ENCODE measurements around the gene C1S. TPM values are rescaled to one million over a fixed set of nuclear protein-coding genes. Genes with fewer than 3 reads are reported as not detected.

The C1S gene
- total and polyA plus RNA-seq, 2 experiments from 2014 or later, result 4.9 to 9.7 TPM

- TF ChIP-seq ZNF462 (CRISPR knock-in tag; IDR thresholded peaks at IDR 0.05) (no peak), ETS1 (IDR thresholded peaks at IDR 0.05) (no peak)
Observed at GRCh38 chr12:7114008-7114407, 53.5 kb downstream of the C1S start (continued).

DNA sequence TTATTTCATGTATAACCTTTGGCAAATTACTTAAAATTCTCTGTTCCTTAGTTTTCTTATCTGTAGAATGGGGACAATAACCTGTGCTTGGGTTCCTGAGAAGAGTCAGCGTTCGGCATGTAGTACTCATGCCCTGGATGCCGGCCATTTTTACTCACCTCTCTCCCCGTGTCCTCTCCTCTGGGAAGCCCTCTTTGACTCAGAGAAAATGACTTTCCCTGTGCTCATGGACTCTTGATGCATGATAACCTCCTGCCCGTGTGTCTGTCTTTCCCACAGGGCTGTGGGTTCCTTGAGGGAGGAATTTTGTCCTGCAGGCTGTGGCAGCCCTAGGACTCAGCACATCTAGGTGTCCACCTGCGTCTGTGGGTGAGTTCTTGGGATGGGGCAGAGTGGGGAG lies 54.3 kb downstream of the C1S start:
- H3K27ac Mint-ChIP-seq, result no peak overlapping the region
- H3K79me2 ChIP-seq (replicated peaks; ENCODE audit: insufficient read depth), result no peaks in the 10 kb centered on the region
- H3F3A ChIP-seq (replicated peaks; ENCODE audit: low read depth), result no peaks in the 10 kb centered on the region
- H3K4me3 ChIP-seq, result no peak overlapping the region
- DNase-seq (ENCODE audit: low spot score) (no peak), ATAC-seq (no peak)
- H3K27me3 ChIP-seq (ENCODE audit: insufficient read depth), result no peaks in the 10 kb centered on the region
- no peak overlapping the region for H3K4me2 ChIP-seq
- no peaks in the 10 kb centered on the region for H3K9me2 ChIP-seq (ENCODE audit: insufficient read depth)
- no peaks in the 10 kb centered on the region; the same call in 1 of the 2 replicates for H3K4me1 ChIP-seq (ENCODE audit: insufficient read depth)
- no peak overlapping the region for H2AFZ ChIP-seq
- peaks cover 4% of the 10 kb centered on the region; the same call in 1 of the 3 replicates for H3K4me1 Mint-ChIP-seq
- no peaks in the 10 kb centered on the region for H3K9me3 Mint-ChIP-seq
- no peak overlapping the region for H3K4me3 Mint-ChIP-seq
- H3K27ac ChIP-seq (ENCODE audit: low read depth), result no peak overlapping the region
- H3K36me3 Mint-ChIP-seq (ENCODE audit: low read depth), result no peaks in the 10 kb centered on the region
- no peaks in the 10 kb centered on the region for H3K36me3 ChIP-seq (ENCODE audit: insufficient read depth)
- H4K20me1 ChIP-seq (replicated peaks; ENCODE audit: insufficient read depth), result no peaks in the 10 kb centered on the region
- H3K27me3 Mint-ChIP-seq (ENCODE audit: insufficient read depth, low read depth, poor library complexity), result peaks cover 6% of the 10 kb centered on the region
- TF ChIP-seq REST (IDR thresholded peaks at IDR 0.05; ENCODE audit: unreplicated experiment), result no peak
- no peak for TF ChIP-seq ZNF114 (CRISPR knock-in tag; IDR thresholded peaks at IDR 0.05)
- no peak for TF ChIP-seq ZNF331 (CRISPR knock-in tag; IDR thresholded peaks at IDR 0.05; ENCODE audit: low read depth)
- TF ChIP-seq EZH2 (IDR thresholded peaks at IDR 0.05; ENCODE audit: low read depth, unreplicated experiment), result no peak
- no peak for TF ChIP-seq STAT1 (IDR thresholded peaks at IDR 0.05; ENCODE audit: unreplicated experiment)
- no peak for TF ChIP-seq POLR2AphosphoS5 (IDR thresholded peaks at IDR 0.05; ENCODE audit: low read depth)
- TF ChIP-seq ETS1 (IDR thresholded peaks at IDR 0.05), result no peak
- no peak for TF ChIP-seq JUNB (IDR thresholded peaks at IDR 0.05; ENCODE audit: unreplicated experiment)
